ENCODE data around the gene LIPH.
"Not testable (repeated sequence)": the region's sequence is repeated elsewhere in the genome, so short reads cannot be mapped to it uniquely, and the experiment has no call there.

Gene LIPH

GRCh38 chr3:185486394-185486793 is 66.0 kb downstream of the LIPH start:
- no peak for DNase-seq (ENCODE audit: low read depth)

GRCh38 chr3:185484296-185484695 is 68.1 kb downstream of the LIPH start:
- no peak for DNase-seq (ENCODE audit: low read depth)

- no peak for DNase-seq (ENCODE audit: low read depth)
Measured at GRCh38 chr3:185479373-185479945, 72.9 kb downstream of the LIPH start.

- no peak for DNase-seq (ENCODE audit: low read depth)
Measured at GRCh38 chr3:185477316-185477715, 75.1 kb downstream of the LIPH start.

- DNase-seq (ENCODE audit: low read depth): not testable (repeated sequence)
Measured at GRCh38 chr3:185474922-185475321, 77.5 kb downstream of the LIPH start.

- DNase-seq (ENCODE audit: low read depth): no peak
Measured at GRCh38 chr3:185473290-185473815, 79.0 kb downstream of the LIPH start.

- no peak for DNase-seq (ENCODE audit: low read depth)
Measured at GRCh38 chr3:185470323-185470722, 82.1 kb downstream of the LIPH start.

GRCh38 chr3:185469542-185469941 is 82.8 kb downstream of the LIPH start:
- no peak for DNase-seq (ENCODE audit: low read depth)

- DNase-seq (ENCODE audit: low read depth): not testable (repeated sequence)
Measured at GRCh38 chr3:185466123-185466522, 86.3 kb downstream of the LIPH start.

GRCh38 chr3:185465471-185465870 is 86.9 kb downstream of the LIPH start:
- DNase-seq (ENCODE audit: low read depth): no peak

GRCh38 chr3:185460719-185461350 is 91.6 kb downstream of the LIPH start:
- no peak for DNase-seq (ENCODE audit: low read depth)

GRCh38 chr3:185460309-185460708 is 92.1 kb downstream of the LIPH start:
- no peak for DNase-seq (ENCODE audit: low read depth)

- DNase-seq (ENCODE audit: low read depth): no peak
Measured at GRCh38 chr3:185457376-185457775, 95.0 kb downstream of the LIPH start.

Data from T-helper 22 cell (primary cell).